HCT116 (cell line): ENCODE data around the gene PLA2G15. TPM values are rescaled to one million over a fixed set of nuclear protein-coding genes. Genes with fewer than 3 reads are reported as not detected.

Experiments
- ATAC-seq: fragments of 200-7000 bp; cut with Tn5 transposase; 2 replicates; pipeline ENCODE4 v1.9.1; 2020; ENCODE audit warnings: mild to moderate bottlenecking, moderate library complexity
- BruUV-seq: library from RNA; stranded (reverse); fragments of 400-500 nt; replicated peaks from 2 replicates; lab custom pipeline; 2021; lab: Mats Ljungman, UMichigan
- CTCF ChIA-PET: fragments of 300-600 bp; sonication (Branson Sonifier 250); formaldehyde crosslinking; loops from one replicate; lab custom pipeline; 2021; ENCODE audit warnings: antibody characterized with exemption; lab: Charles Lee
- POLR2A ChIA-PET: fragments of 300-600, 350-600 bp; sonication (Branson Sonifier 250); formaldehyde crosslinking; loops from one replicate; lab custom pipeline; 2021; ENCODE audit warnings: antibody characterized with exemption; lab: Charles Lee
- RAD21 ChIA-PET, 2 experiments: fragments of 300-600 bp; sonication (Branson Sonifier 250); formaldehyde crosslinking; loops; one replicate each; lab custom pipeline; 2023; ENCODE audit warnings: low total read pairs in 2 of 2; ENCODE audit not compliant: uncharacterized antibody in 2 of 2, unreplicated experiment in 2 of 2, low non-redundant PET in 1 of 2; lab: Charles Lee
- DNase-seq: peaks from one replicate; pipeline ENCODE4 v3.0.0-alpha.2; 2010; ENCODE audit warnings: low read depth, low spot score
- H2AFZ ChIP-seq: fragments of 200-600 bp; shearing (Covaris generic), sonication (generic); 2 replicates; pipeline ENCODE4 v1.6.1; 2017; ENCODE audit warnings: low read depth, mixed run types, mixed read lengths, antibody characterized with exemption, low read length; ENCODE audit not compliant: poor library complexity, severe bottlenecking
- H3K27ac ChIP-seq: 2 replicates; pipeline ENCODE4 v1.5.1; 2012; ENCODE audit warnings: low read depth, low read length
- H3K27me3 ChIP-seq: fragments of 200-600 bp; sonication (generic); 2 replicates; pipeline ENCODE4 v1.6.1; 2016; ENCODE audit warnings: mixed run types, low read length, mixed read lengths; ENCODE audit not compliant: insufficient read depth
- H3K36me3 ChIP-seq, 2 experiments: fragments of 200-500 bp in 1 of 2; fragments of 200-600 bp in 1 of 2; sonication (Bioruptor generic) in 1 of 2; sonication (generic) in 1 of 2; 2 replicates each; pipeline versions ENCODE4 v1.5.1 to v1.6.1; 2014 to 2016; ENCODE audit warnings: low read length in 2 of 2, inconsistent platforms in 1 of 2, mixed read lengths in 1 of 2, mixed run types in 1 of 2; ENCODE audit not compliant: insufficient read depth in 2 of 2, control insufficient read depth in 1 of 2
- H3K4me1 ChIP-seq, 2 experiments: fragments of 200-600 bp in 1 of 2; sonication (generic) in 1 of 2; 2 replicates each; pipeline versions ENCODE4 v1.5.1 to v1.6.1; 2012 to 2017; ENCODE audit warnings: low read length in 2 of 2, inconsistent platforms in 1 of 2, mild to moderate bottlenecking in 1 of 2, mixed read lengths in 1 of 2, mixed run types in 1 of 2, moderate library complexity in 1 of 2; ENCODE audit not compliant: insufficient read depth in 2 of 2, control insufficient read depth in 1 of 2
- H3K4me2 ChIP-seq: fragments of 200-600 bp; sonication (generic); 2 replicates; pipeline ENCODE4 v1.6.1; 2017; ENCODE audit warnings: mixed run types, low read length, mixed read lengths
- H3K4me3 ChIP-seq, 2 experiments: fragments of 200-600 bp in 1 of 2; sonication (generic) in 1 of 2; replicated peaks in 1 of 2; 2 replicates each; pipeline ENCODE4 v1.5.1; 2011 to 2016; ENCODE audit warnings: low read length in 2 of 2, control low read depth in 1 of 2, low read depth in 1 of 2, mild to moderate bottlenecking in 1 of 2, mixed read lengths in 1 of 2, mixed run types in 1 of 2
- H3K79me2 ChIP-seq: fragments of 200-600 bp; sonication (generic); 2 replicates; pipeline ENCODE4 v1.6.1; 2017; ENCODE audit warnings: mild to moderate bottlenecking, mixed run types, low read length, moderate library complexity, mixed read lengths; ENCODE audit not compliant: insufficient read depth
- H3K9ac ChIP-seq: fragments of 200-600 bp; sonication (generic); 2 replicates; pipeline ENCODE4 v1.6.1; 2016; ENCODE audit warnings: low read length, mixed read lengths
- H3K9me2 ChIP-seq: fragments of 200-600 bp; sonication (generic), shearing (Covaris generic); 2 replicates; pipeline ENCODE4 v1.6.1; 2017; ENCODE audit warnings: mixed run types, mild to moderate bottlenecking, moderate library complexity; ENCODE audit not compliant: insufficient read depth
- H3K9me3 ChIP-seq, 2 experiments: fragments of 200-500 bp in 1 of 2; fragments of 200-600 bp in 1 of 2; sonication (Bioruptor generic) in 1 of 2; sonication (generic) in 1 of 2; 2 replicates each; pipeline ENCODE4 v1.6.1; 2014 to 2017; ENCODE audit warnings: low read length in 2 of 2, mixed read lengths in 2 of 2, inconsistent platforms in 1 of 2, low read depth in 1 of 2, mild to moderate bottlenecking in 1 of 2, mixed run types in 1 of 2, moderate library complexity in 1 of 2; ENCODE audit not compliant: control insufficient read depth in 1 of 2, insufficient read depth in 1 of 2
- H4K20me1 ChIP-seq: fragments of 200-600 bp; sonication (generic), shearing (Covaris generic); 2 replicates; pipeline ENCODE4 v1.6.1; 2017; ENCODE audit warnings: mixed run types, mild to moderate bottlenecking, moderate library complexity; ENCODE audit not compliant: insufficient read depth
- CBX3 ChIP-seq: IDR thresholded peaks from 2 replicates; pipeline ENCODE4 v1.6.1; 2012; ENCODE audit warnings: low read depth
- CEBPB ChIP-seq: IDR thresholded peaks from 2 replicates; pipeline ENCODE4 v1.6.1; 2012; ENCODE audit warnings: low read depth
- ELF1 ChIP-seq: IDR thresholded peaks from 2 replicates; pipeline ENCODE4 v1.6.1; 2012; ENCODE audit warnings: low read depth, borderline replicate concordance
- EZH2 ChIP-seq: fragments of 200-600 bp; sonication (generic); IDR thresholded peaks from 2 replicates; pipeline ENCODE4 v1.6.1; 2017; ENCODE audit warnings: antibody characterized with exemption, mixed run types
- EZH2phosphoT487 ChIP-seq: fragments of 200-600 bp; IDR thresholded peaks from 2 replicates; pipeline ENCODE4 v1.6.1; 2018; ENCODE audit warnings: antibody characterized with exemption, borderline replicate concordance
- FOSL1 ChIP-seq: IDR thresholded peaks from 2 replicates; pipeline ENCODE4 v1.6.1; 2012; ENCODE audit warnings: low read depth
- POLR2AphosphoS5 ChIP-seq: IDR thresholded peaks from 2 replicates; pipeline ENCODE4 v1.6.1; 2011; ENCODE audit warnings: mild to moderate bottlenecking, low read depth, low read length, moderate library complexity
- RAD21 ChIP-seq: IDR thresholded peaks from 2 replicates; pipeline ENCODE4 v1.6.1; 2012; ENCODE audit warnings: low read depth, mild to moderate bottlenecking
- SP1 ChIP-seq: IDR thresholded peaks from 2 replicates; pipeline ENCODE4 v1.6.1; 2012; ENCODE audit warnings: low read depth
- ZFX ChIP-seq: fragments of 450-650 bp; IDR thresholded peaks from 2 replicates; pipeline ENCODE4 v1.6.1; 2017
- intact Hi-C: fragments of 100-400 bp; cut with micrococcal nuclease; formaldehyde crosslinking; loops from 2 replicates; pipeline ENCODE4 v1.10.0; 2022
- total RNA-seq: library from RNA; stranded (reverse); gene quantifications from one replicate; pipeline ENCODE4 v1.2.1, GENCODE V29; 2021; ENCODE audit not compliant: unreplicated experiment

Gene PLA2G15
- total RNA-seq, 1 experiment from 2014 or later = 7.5 TPM

DNA sequence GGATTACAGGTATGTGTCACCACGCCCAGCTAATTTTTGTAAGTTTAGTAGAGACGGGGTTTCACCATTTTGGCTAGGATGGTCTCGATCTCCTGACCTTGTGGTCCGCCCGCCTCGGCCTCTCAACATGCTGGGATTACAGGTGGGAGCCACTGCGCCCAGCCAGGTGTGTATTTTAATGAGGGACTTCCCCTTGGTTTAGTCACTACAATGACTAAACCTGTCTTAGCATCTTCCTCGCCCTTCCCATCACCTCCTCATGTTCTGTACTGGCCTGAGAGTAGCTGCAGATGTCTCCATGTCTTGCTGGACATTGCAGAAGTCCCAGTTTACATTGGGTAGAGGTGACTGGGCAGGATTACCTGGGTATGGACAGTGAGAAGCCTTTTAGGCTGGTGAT, 28.7 kb downstream of the PLA2G15 start:
- no peaks in the 10 kb centered on the region for H3K4me1 ChIP-seq
- no peaks in the 10 kb centered on the region for H3K27me3 ChIP-seq
- peaks cover 67% of the 10 kb centered on the region for H3K79me2 ChIP-seq
- no peak overlapping the region for H3K9ac ChIP-seq
- peaks cover 14% of the 10 kb centered on the region; the same call in 1 of the 2 replicates for H4K20me1 ChIP-seq
- no peaks in the 10 kb centered on the region for H3K9me2 ChIP-seq
- no peak overlapping the region for H2AFZ ChIP-seq
- no peak overlapping the region for H3K4me2 ChIP-seq
- ATAC-seq (no peak), DNase-seq (no peak)
- ChIA-PET CTCF (no interaction called here), POLR2A (no interaction called here), RAD21 (no interaction called here)
- intact Hi-C loops = no loop called here
- no peak overlapping the region for H3K27ac ChIP-seq
- peaks cover 0 to 13% of the 10 kb centered on the region in 2 experiments; a peak in 2 of 4 replicates for H3K36me3 ChIP-seq
- H3K9me3 ChIP-seq = no peaks in the 10 kb centered on the region
- BruUV-seq = no TSS peak
- TF ChIP-seq ZFX (no peak), EZH2phosphoT487 (no peak), CBX3 (no peak), FOSL1 (no peak), EZH2 (no peak), ELF1 (no peak), SP1 (no peak), CEBPB (no peak)
- H3K4me3 ChIP-seq = no peak overlapping the region

DNA sequence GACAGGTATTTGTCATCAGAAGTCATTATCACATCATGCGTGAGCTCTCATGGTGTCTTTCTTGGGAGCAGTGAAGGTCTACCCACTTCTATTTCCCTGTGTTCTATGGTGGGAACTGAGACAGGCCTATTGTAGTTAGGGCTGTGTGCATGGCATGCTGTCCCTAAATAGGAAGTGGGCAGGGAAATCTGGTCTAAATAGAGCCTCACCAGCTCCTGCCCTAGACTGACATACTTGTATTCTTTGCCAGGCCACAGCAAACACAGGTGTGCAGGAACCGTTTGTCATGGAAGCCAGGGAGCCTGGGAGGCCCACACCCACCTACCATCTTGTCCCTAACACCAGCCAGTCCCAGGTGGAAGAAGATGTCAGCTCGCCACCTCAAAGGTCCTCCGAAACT, 29.3 kb downstream of the PLA2G15 start:
- Histone ChIP-seq H3K36me3 (peaks cover 0 to 13% of the 10 kb centered on the region in 2 experiments; a peak in 2 of 4 replicates), H3K27ac (no peak overlapping the region), H4K20me1 (peaks cover 10% of the 10 kb centered on the region; the same call in 1 of the 2 replicates), H3K79me2 (peaks cover 64% of the 10 kb centered on the region), H3K9me2 (no peaks in the 10 kb centered on the region), H3K4me3 (no peak overlapping the region), H3K27me3 (no peaks in the 10 kb centered on the region), H3K4me1 (no peaks in the 10 kb centered on the region), H3K9me3 (no peaks in the 10 kb centered on the region), H3K4me2 (no peak overlapping the region), H3K9ac (no peak overlapping the region), H2AFZ (no peak overlapping the region)
- BruUV-seq = no TSS peak
- ChIA-PET CTCF (no interaction called here), POLR2A (no interaction called here), RAD21 (no interaction called here)
- DNase-seq (no peak), ATAC-seq (no peak)
- intact Hi-C loops = no loop called here
- TF ChIP-seq CEBPB = no peak
- no peak for TF ChIP-seq POLR2AphosphoS5
- no peak for TF ChIP-seq FOSL1
- no peak for TF ChIP-seq RAD21
- no peak for TF ChIP-seq ZFX
